Heart left ventricle (tissue), 16 donors: ENCODE data around the gene LTB. TPM values are rescaled to one million over a fixed set of nuclear protein-coding genes. Genes with fewer than 3 reads are reported as not detected.
"Not testable (repeated sequence)": the region's sequence is repeated elsewhere in the genome, so short reads cannot be mapped to it uniquely, and the experiment has no call there.

Experiments
- ATAC-seq, 4 donors: fragments of 200-7000 bp; cut with Tn5 transposase; one replicate each; pipeline ENCODE4 v1.9.1; 2020 to 2022; ENCODE audit warnings: moderate library complexity in 4 of 4, mild to moderate bottlenecking in 3 of 4, moderate number of reproducible peaks in 1 of 4
- DNase-seq, 5 donors: peaks; one replicate each; pipeline ENCODE4 v3.0.0-alpha.2; 2020
- H3K27ac ChIP-seq, 12 donors: fragments of 200-600 bp; sonication (generic) in 4 of 12; one replicate each; pipeline versions ENCODE4 v1.5.0 to v1.8.0; 2016 to 2022; ENCODE audit warnings: mild to moderate bottlenecking in 2 of 12
- H3K27me3 ChIP-seq, 9 donors: fragments of 200-600 bp; sonication (generic) in 2 of 9; one replicate each; pipeline versions ENCODE4 v1.5.1 to v1.8.0; 2016 to 2022; ENCODE audit warnings: mild to moderate bottlenecking in 3 of 9
- H3K36me3 ChIP-seq, 9 donors: fragments of 200-600 bp; sonication (generic) in 2 of 9; one replicate each; pipeline versions ENCODE4 v1.5.0 to v1.8.0; 2018 to 2022; ENCODE audit warnings: mild to moderate bottlenecking in 2 of 9
- H3K4me1 ChIP-seq, 12 donors: fragments of 200-600 bp; sonication (generic) in 4 of 12; one replicate each; pipeline versions ENCODE4 v1.5.0 to v1.8.0; 2016 to 2022; ENCODE audit warnings: mild to moderate bottlenecking in 3 of 12
- H3K4me3 ChIP-seq, 12 donors: fragments of 200-600 bp; sonication (generic) in 4 of 12; one replicate each; pipeline versions ENCODE4 v1.5.0 to v1.8.0; 2017 to 2022; ENCODE audit warnings: mild to moderate bottlenecking in 9 of 12, moderate library complexity in 4 of 12
- H3K9me3 ChIP-seq, 12 donors: fragments of 200-600 bp; sonication (generic) in 4 of 12; one replicate each; pipeline versions ENCODE4 v1.5.0 to v1.8.0; 2016 to 2022; ENCODE audit warnings: mild to moderate bottlenecking in 1 of 12
- CTCF ChIP-seq, 12 donors: fragments of 200-600 bp; sonication (generic) in 4 of 12; IDR thresholded peaks; one replicate each; pipeline versions ENCODE4 v1.5.0 to v1.8.0; 2018 to 2022; ENCODE audit warnings: antibody characterized with exemption in 12 of 12, mild to moderate bottlenecking in 5 of 12
- POLR2A ChIP-seq, 2 donors: fragments of 450-650 bp; IDR thresholded peaks; one replicate each; pipeline ENCODE4 v1.6.1; 2017; ENCODE audit warnings: antibody characterized with exemption in 2 of 2, mild to moderate bottlenecking in 2 of 2, moderate library complexity in 2 of 2
- WGBS, 4 donors: extraction: QIAGEN DNeasy Blood & Tissue Kit in 2 of 4; methylation state at CpG; one replicate each; pipeline versions ENCODE4 v1.1.5 to v1.1.7; 2013 to 2018; 5-methylcytosine and 5-hydroxymethylcytosine counted together
- intact Hi-C, 10 donors: fragments of 100-400 bp; cut with DNase I; formaldehyde crosslinking; loops; one replicate each; pipeline versions ENCODE4 v1.11.1 to v1.14.2; 2022
- polyA plus RNA-seq, 2 donors: library from polyadenylated mRNA; stranded (reverse); fragments of 200-250 nt; gene quantifications; one replicate each; pipeline ENCODE4 v1.2.3, GENCODE V29; 2013
- total RNA-seq, 9 donors: library from RNA; depleted of rRNA in 2 of 9; stranded (reverse); fragments of >200 nt in 2 of 9; fragmentation: NEBNext Ultra II Directional in 3 of 9; extraction: Animal tissue kit (Norgen Biotek cat#: 25700) in 3 of 9; gene quantifications; one replicate each; pipeline versions ENCODE4 v1.1.0 to v1.2.4, GENCODE V29; 2016 to 2023
- donor health status: ischemic (EF 13 %, LVEDD 7.1; RV severe dilation, severe dysfunction).
- donor health status: healthy with polysubstance abuse.
- donor health status: DM: no; HTN: yes; CAD: no.
- donor health status: DM: no; HTN: no; CAD: no.
- donor health status: ischemic (EF 25% LVEDD 6.9; RV normal size, moderate dysfunction).
- donor health status: ischemic (EF 25% LVEDD 5.7; RV mildly dilated, moderate dysfunction).
- donor health status: healthy.
- donor health status: DM: yes; HTN: yes; CAD: no.
- donor health status: ischemic (EF 35%, LVEDD 5.7; RV mildly dilated, moderate dysfunction).
- donor health status: nonischemic (EF 11% LVEDD 7.7; RV severe dilation, severe dysfunction).
- donor health status: DM: yes; HTN: yes; CAD: no.
- donor health status: PGD.
- donor health status: ischemic (EF 29% LVEDD 5.4; RV normal size, mild dysfunction).
- donor health status: nonischemic (EF 23%, LVEDD 6.1; RV moderate dilation, normal function).

Gene LTB
- total and polyA plus RNA-seq, 11 donors: 0.30 to 15.6 (median 0.85) TPM; not detected in 4

- ATAC-seq (peak in 1 of 4 donors; percentile 5), DNase-seq (no peak)
- Histone ChIP-seq H3K27me3 (no peaks in the 10 kb centered on the region), H3K27ac (peak overlapping the region in 11 of 12 donors; percentile 27 to 90 (median 79)), H3K9me3 (no peaks in the 10 kb centered on the region), H3K4me1 (peaks cover 7 to 67% (median 35%) of the 10 kb centered on the region in 12 donors), H3K4me3 (peak overlapping the region in 2 of 12 donors; percentile 15 to 40), H3K36me3 (peaks cover 0 to 55% (median 35%) of the 10 kb centered on the region in 9 donors)
- WGBS, 4 donors: 56 to 67% (median 62%) methylated on average over 22 to 24 of the region's 24 CpGs
- no peak for TF ChIP-seq CTCF (IDR thresholded peaks at IDR 0.05)
- no peak for TF ChIP-seq POLR2A (IDR thresholded peaks at IDR 0.05)
- intact Hi-C loops: no loop called here
These were observed 24.5 kb downstream of the LTB start for GRCh38 chr6:31557443-31558317.

GRCh38 chr6:31556307-31556706 is 25.9 kb downstream of the LTB start:
- ATAC-seq: no peak
- no peaks in the 10 kb centered on the region for H3K9me3 ChIP-seq
- peaks cover 0 to 66% (median 35%) of the 10 kb centered on the region in 9 donors for H3K36me3 ChIP-seq
- H3K27me3 ChIP-seq: no peaks in the 10 kb centered on the region
- 67 to 76% (median 72%) methylated on average over 3 of the region's 3 CpGs for WGBS, 4 donors
- no peak overlapping the region for H3K4me3 ChIP-seq
- peaks cover 7 to 59% (median 35%) of the 10 kb centered on the region in 12 donors for H3K4me1 ChIP-seq
- TF ChIP-seq POLR2A (IDR thresholded peaks at IDR 0.05) (no peak), CTCF (IDR thresholded peaks at IDR 0.05) (no peak)
- no peak for DNase-seq
- peak overlapping the region in 1 of 12 donors; percentile 15 for H3K27ac ChIP-seq
- intact Hi-C loops: no loop called here

GRCh38 chr6:31551371-31551770 is 30.9 kb downstream of the LTB start:
- H3K9me3 ChIP-seq, H3K4me3 ChIP-seq, H3K27me3 ChIP-seq: not testable (repeated sequence)
- peak in 11 of 12 donors; percentile 16 to 61 (median 49) for TF ChIP-seq CTCF (IDR thresholded peaks at IDR 0.05)
- peak in 4 of 5 donors; percentile 63 to 76 (median 72) for DNase-seq
- H3K4me1 ChIP-seq: peaks cover 0 to 27% (median 12%) of the 10 kb centered on the region in 12 donors
- peak in 2 of 4 donors; percentile 9 to 13 for ATAC-seq
- 35 to 51% (median 46%) methylated on average over 5 of the region's 5 CpGs for WGBS, 4 donors
- intact Hi-C loops: loop anchor here in 2 of 10 donors (1.0 to 2.0 kb wide), 2 partner anchors 47 kb away; no protein-coding TSS in a partner anchor
- H3K36me3 ChIP-seq: peaks cover 0 to 63% (median 38%) of the 10 kb centered on the region in 9 donors
- H3K27ac ChIP-seq: peak overlapping the region in 5 of 12 donors; percentile 12 to 44 (median 30)

- ATAC-seq: no peak
- WGBS, 4 donors: 92 to 98% (median 95%) methylated on average over 2 of the region's 2 CpGs
- H3K4me3 ChIP-seq: peak overlapping the region in 5 of 12 donors; percentile 50 to 64 (median 56)
These were observed 33.7 kb downstream of the LTB start for GRCh38 chr6:31548544-31548873.

More at GRCh38 chr6:31548544-31548873, 33.7 kb downstream of the LTB start:
- TF ChIP-seq POLR2A (IDR thresholded peaks at IDR 0.05) (no peak), CTCF (IDR thresholded peaks at IDR 0.05) (no peak)
- Histone ChIP-seq H3K27ac (peak overlapping the region in 10 of 12 donors; percentile 82 to 95 (median 90)), H3K27me3 (no peaks in the 10 kb centered on the region), H3K4me1 (peaks cover 0 to 26% (median 13%) of the 10 kb centered on the region in 12 donors), H3K9me3 (no peaks in the 10 kb centered on the region), H3K36me3 (peaks cover 0 to 40% (median 27%) of the 10 kb centered on the region in 9 donors)
- DNase-seq: no peak
- intact Hi-C loops: loop anchor here in 9 of 10 donors (5.0 to 10.0 kb wide), 5 partner anchors 34 to 406 kb away; partner anchors contain the start of genes LTB (in 7 of the 9), NELFE (in 3 of the 9), SKIC2 (in 3 of the 9) and APOM (in 1 of the 9)
